Measurements from ENCODE around the gene UNC50.

The UNC50 gene

DNA sequence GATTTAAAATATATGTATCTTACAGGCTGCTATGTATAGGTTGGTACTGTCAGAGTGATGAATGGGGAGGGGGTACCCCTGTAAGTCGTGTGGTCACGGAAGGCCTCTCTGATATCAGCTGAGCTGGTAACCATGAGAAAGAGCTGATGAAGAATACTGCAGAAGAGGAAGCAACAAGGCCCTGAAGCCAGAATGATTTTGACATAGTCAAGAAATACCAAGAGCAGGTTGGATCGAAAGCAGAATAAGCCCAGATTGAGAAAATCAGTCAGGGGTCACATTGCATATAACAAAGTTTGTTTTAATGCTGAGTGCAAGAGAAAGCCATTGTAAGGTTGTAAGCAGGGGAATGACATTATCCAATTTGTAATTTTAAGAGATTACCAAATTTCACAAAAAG lies 57.3 kb downstream of the UNC50 start:
- ATAC-seq (replicated peaks; ENCODE audit: extremely low read depth, poor library complexity, severe bottlenecking): no peak
- peaks cover 15% of the 10 kb centered on the region for H3K9me3 Mint-ChIP-seq
- no peak overlapping the region for H3K4me3 Mint-ChIP-seq
- no peaks in the 10 kb centered on the region for H3K27me3 Mint-ChIP-seq
- H3K27ac Mint-ChIP-seq (ENCODE audit: low read depth): peak overlapping the region; percentile 76
- peaks cover 63% of the 10 kb centered on the region for H3K4me1 Mint-ChIP-seq
- no peak for DNase-seq (ENCODE audit: low spot score in 2 of 2)
- H3K36me3 Mint-ChIP-seq (ENCODE audit: insufficient read depth): peaks cover 42% of the 10 kb centered on the region

Data from central memory CD8-positive, alpha-beta T cell (primary cell).